Measurements from ENCODE around the gene CYP2S1.
A peak's percentile ranks its signal among the peaks of the same experiment; 100 is the strongest.
"Not testable (repeated sequence)": the region's sequence is repeated elsewhere in the genome, so short reads cannot be mapped to it uniquely, and the experiment has no call there.

The CYP2S1 gene

DNA sequence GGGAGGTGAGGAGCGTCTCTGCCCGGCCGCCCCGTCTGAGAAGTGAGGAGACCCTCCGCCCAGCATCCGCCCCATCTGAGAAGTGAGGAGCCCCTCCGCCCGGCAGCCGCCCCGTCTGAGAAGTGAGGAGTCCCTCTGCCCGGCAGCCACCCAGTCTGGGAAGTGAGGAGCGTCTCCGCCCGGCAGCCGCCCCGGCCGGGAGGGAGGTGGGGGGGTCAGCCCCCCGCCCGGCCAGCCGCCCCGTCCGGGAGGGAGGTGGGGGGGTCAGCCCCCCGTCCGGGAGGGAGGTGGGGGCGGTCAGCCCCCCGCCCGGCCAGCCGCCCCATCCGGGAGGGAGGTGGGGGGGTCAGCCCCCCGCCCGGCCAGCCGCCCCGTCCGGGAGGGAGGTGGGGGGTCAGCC is 12.8 kb upstream of the CYP2S1 start:
- not testable (repeated sequence) for H3K27ac Mint-ChIP-seq; ATAC-seq (ENCODE audit: low read depth); H3K9me3 Mint-ChIP-seq; H3K27me3 Mint-ChIP-seq; DNase-seq (ENCODE audit: low spot score in 2 of 2); H3K4me3 Mint-ChIP-seq; H3K4me1 Mint-ChIP-seq; H3K36me3 Mint-ChIP-seq

DNA sequence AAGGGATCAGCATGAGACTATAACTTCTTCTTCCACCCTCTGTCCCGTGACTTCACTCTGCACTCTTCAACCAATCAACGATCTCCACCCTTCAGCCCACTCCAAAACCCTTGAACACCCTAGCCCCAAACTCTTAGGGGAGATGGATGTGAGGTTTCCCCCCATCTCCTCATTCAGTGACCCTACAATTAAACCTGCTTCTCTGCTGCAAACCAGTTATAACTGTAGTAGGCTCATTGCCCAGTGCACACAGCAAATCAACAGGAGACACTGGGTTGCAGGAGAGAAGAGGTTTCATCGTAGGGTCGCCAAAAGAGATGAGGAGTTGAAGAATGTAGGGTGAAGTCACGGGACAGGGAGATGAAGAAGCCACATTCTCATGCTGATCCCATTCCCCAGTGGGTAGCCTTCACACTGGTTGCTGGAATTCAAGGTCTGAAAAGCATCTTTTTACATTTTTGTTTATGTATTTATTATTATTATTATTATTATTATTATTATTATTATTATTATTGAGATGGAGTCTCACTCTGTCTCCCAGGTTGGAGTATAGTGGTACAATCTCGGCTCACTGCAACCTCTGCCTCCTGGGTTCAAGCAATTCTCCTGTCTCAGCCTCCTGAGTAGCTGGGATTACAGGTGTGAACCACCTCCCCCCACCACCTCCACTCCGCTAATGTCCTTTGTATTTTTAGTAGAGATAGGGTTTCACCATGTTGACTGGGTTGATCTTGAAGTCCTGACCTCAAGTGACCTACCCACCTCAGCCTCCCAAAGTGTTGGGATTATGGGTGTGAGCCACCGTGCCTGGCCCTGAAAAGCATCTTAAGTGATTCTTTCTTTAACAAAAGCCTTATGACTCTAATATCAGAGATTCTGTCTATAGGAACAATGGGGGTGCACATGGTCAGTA is 5.8 kb upstream of the CYP2S1 start:
- H3K4me3 Mint-ChIP-seq, result no peak overlapping the region
- H3K9me3 Mint-ChIP-seq, result no peaks in the 10 kb centered on the region
- no peaks in the 10 kb centered on the region for H3K4me1 Mint-ChIP-seq
- no peaks in the 10 kb centered on the region for H3K36me3 Mint-ChIP-seq
- H3K27me3 Mint-ChIP-seq, result peaks cover 19% of the 10 kb centered on the region
- no peak for DNase-seq (ENCODE audit: low spot score in 2 of 2)
- H3K27ac Mint-ChIP-seq, result no peak overlapping the region
- no peak for ATAC-seq (ENCODE audit: low read depth)

GRCh38 chr19:41187884-41188279 is 5.1 kb upstream of the CYP2S1 start:
- peaks cover 2% of the 10 kb centered on the region for H3K4me1 Mint-ChIP-seq
- H3K4me3 Mint-ChIP-seq, result no peak overlapping the region
- DNase-seq (ENCODE audit: low spot score in 2 of 2) (no peak), ATAC-seq (ENCODE audit: low read depth) (no peak)
- H3K9me3 Mint-ChIP-seq, result no peaks in the 10 kb centered on the region
- H3K27ac Mint-ChIP-seq, result no peak overlapping the region
- no peaks in the 10 kb centered on the region for H3K36me3 Mint-ChIP-seq
- H3K27me3 Mint-ChIP-seq, result peaks cover 23% of the 10 kb centered on the region

- ATAC-seq (ENCODE audit: low read depth), result no peak
- Mint-ChIP-seq H3K27me3 (peaks cover 26% of the 10 kb centered on the region), H3K9me3 (no peaks in the 10 kb centered on the region), H3K27ac (no peak overlapping the region), H3K4me3 (no peak overlapping the region), H3K4me1 (peaks cover 6% of the 10 kb centered on the region), H3K36me3 (no peaks in the 10 kb centered on the region)
- DNase-seq (ENCODE audit: low spot score in 2 of 2), result no peak
Measured at GRCh38 chr19:41189425-41190065, 3.5 kb upstream of the CYP2S1 start.

- peaks cover 14% of the 10 kb centered on the region for H3K4me1 Mint-ChIP-seq
- H3K9me3 Mint-ChIP-seq, result no peaks in the 10 kb centered on the region
- H3K36me3 Mint-ChIP-seq, result no peaks in the 10 kb centered on the region
- DNase-seq (ENCODE audit: low spot score in 2 of 2), result no peak
- H3K27ac Mint-ChIP-seq, result peak overlapping the region; percentile 12
- H3K4me3 Mint-ChIP-seq, result no peak overlapping the region
- peaks cover 37% of the 10 kb centered on the region for H3K27me3 Mint-ChIP-seq
- ATAC-seq (ENCODE audit: low read depth), result no peak
Measured at GRCh38 chr19:41193430-41194156, 574 bp downstream of the CYP2S1 start.

DNA sequence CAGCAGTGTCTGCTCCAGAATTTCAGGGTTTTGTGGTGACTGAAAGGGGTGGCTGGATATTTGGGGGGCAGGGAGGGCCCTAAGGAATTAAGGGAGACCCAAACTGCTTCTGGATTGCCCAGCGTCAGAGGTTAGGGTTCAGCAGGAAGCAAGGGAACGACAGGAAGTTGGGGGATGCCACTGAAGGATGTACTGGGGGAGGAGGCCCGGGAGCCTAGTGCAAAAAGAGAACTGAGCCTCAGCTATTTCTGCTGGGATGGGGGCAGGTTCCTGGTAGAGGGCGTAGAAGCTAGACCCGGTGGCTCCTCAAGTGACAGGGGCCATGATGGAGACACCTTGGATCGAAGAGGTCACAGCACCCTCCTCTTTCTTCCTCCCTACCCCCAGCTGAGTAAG is 1.1 kb downstream of the CYP2S1 start:
- H3K9me3 Mint-ChIP-seq, result no peaks in the 10 kb centered on the region
- peaks cover 14% of the 10 kb centered on the region for H3K4me1 Mint-ChIP-seq
- H3K27ac Mint-ChIP-seq, result peak overlapping the region; percentile 12
- DNase-seq (ENCODE audit: low spot score in 2 of 2) (no peak), ATAC-seq (ENCODE audit: low read depth) (no peak)
- no peak overlapping the region for H3K4me3 Mint-ChIP-seq
- H3K27me3 Mint-ChIP-seq, result peaks cover 42% of the 10 kb centered on the region
- no peaks in the 10 kb centered on the region for H3K36me3 Mint-ChIP-seq

- Mint-ChIP-seq H3K4me3 (no peak overlapping the region), H3K27ac (no peak overlapping the region), H3K36me3 (no peaks in the 10 kb centered on the region), H3K4me1 (peaks cover 14% of the 10 kb centered on the region), H3K9me3 (no peaks in the 10 kb centered on the region), H3K27me3 (peaks cover 35% of the 10 kb centered on the region)
- ATAC-seq (ENCODE audit: low read depth) (no peak), DNase-seq (ENCODE audit: low spot score in 2 of 2) (no peak)
Measured at GRCh38 chr19:41195675-41196497, 2.9 kb downstream of the CYP2S1 start.

DNA sequence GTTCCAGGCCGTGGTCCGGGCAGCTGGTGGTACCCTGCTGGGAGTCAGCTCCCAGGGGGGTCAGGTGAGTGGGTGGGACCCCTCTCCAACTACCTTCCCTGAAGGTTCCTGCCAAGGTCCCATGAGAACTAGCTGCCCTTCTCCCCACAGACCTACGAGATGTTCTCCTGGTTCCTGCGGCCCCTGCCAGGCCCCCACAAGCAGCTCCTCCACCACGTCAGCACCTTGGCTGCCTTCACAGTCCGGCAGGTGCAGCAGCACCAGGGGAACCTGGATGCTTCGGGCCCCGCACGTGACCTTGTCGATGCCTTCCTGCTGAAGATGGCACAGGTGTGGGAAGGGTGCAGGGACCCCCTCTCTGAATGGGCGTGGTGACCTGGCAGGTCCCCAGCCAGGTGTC is 5.5 kb downstream of the CYP2S1 start:
- H3K4me1 Mint-ChIP-seq, result peaks cover 12% of the 10 kb centered on the region
- H3K4me3 Mint-ChIP-seq, result no peak overlapping the region
- no peaks in the 10 kb centered on the region for H3K36me3 Mint-ChIP-seq
- no peak for DNase-seq (ENCODE audit: low spot score in 2 of 2)
- no peaks in the 10 kb centered on the region for H3K9me3 Mint-ChIP-seq
- H3K27ac Mint-ChIP-seq, result no peak overlapping the region
- peaks cover 33% of the 10 kb centered on the region for H3K27me3 Mint-ChIP-seq
- no peak for ATAC-seq (ENCODE audit: low read depth)

DNA sequence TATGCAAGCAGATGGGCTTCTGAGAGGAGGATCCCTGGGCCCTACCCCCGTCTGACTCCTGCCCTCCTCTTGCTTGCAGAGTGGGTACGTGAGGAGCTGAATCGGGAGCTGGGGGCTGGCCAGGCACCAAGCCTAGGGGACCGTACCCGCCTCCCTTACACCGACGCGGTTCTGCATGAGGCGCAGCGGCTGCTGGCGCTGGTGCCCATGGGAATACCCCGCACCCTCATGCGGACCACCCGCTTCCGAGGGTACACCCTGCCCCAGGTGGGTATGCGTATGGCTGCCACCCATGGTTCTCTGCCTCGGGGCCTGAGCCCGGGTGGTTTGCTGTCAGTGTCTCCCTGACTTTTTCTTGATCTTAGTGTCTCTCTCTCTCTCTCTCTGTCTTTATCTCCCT is 10.4 kb downstream of the CYP2S1 start:
- DNase-seq (ENCODE audit: low spot score in 2 of 2) (no peak), ATAC-seq (ENCODE audit: low read depth) (no peak)
- no peaks in the 10 kb centered on the region for H3K4me1 Mint-ChIP-seq
- H3K27ac Mint-ChIP-seq, result no peak overlapping the region
- no peaks in the 10 kb centered on the region for H3K9me3 Mint-ChIP-seq
- no peaks in the 10 kb centered on the region for H3K36me3 Mint-ChIP-seq
- H3K4me3 Mint-ChIP-seq, result no peak overlapping the region
- peaks cover 14% of the 10 kb centered on the region for H3K27me3 Mint-ChIP-seq

DNA sequence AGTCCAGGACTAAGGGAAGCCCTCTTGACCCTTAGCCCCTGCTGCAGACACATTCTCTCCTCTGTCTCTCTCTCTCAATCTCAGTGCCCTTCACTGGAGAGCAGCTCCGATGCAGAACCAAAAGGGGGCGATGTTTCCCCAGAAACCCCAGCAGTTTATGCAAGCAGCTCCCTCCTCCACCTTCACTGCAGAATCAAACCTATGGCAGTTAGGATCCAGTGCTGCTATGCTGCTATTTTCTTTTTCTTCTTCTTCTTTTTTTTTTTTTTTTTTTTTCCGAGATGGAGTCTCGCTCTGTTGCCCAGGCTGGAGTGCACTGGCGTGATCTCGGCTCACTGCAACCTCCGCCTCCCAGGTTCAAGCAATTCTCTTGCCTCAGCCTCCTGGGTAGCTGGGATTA is 11.3 kb downstream of the CYP2S1 start:
- not testable (repeated sequence) for H3K27ac Mint-ChIP-seq

DNA sequence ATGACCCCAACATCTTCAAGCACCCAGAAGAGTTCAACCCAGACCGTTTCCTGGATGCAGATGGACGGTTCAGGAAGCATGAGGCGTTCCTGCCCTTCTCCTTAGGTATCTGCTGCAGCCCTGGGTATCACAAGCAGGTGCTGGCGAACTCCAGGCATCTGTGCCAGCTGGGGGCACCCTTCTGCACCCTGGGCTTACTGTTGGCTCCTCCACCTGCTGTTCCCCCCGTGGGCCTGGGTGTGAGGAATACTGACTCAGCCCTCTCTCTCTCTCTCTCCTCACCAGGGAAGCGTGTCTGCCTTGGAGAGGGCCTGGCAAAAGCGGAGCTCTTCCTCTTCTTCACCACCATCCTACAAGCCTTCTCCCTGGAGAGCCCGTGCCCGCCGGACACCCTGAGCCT is 13.0 kb downstream of the CYP2S1 start:
- Mint-ChIP-seq H3K9me3 (no peaks in the 10 kb centered on the region), H3K4me3 (no peak overlapping the region), H3K36me3 (no peaks in the 10 kb centered on the region), H3K27me3 (peaks cover 6% of the 10 kb centered on the region), H3K4me1 (no peaks in the 10 kb centered on the region), H3K27ac (no peak overlapping the region)
- ATAC-seq (ENCODE audit: low read depth) (no peak), DNase-seq (ENCODE audit: low spot score in 2 of 2) (no peak)

More for the DNA sequence above, 11.3 kb downstream of the CYP2S1 start:
- not testable (repeated sequence) for H3K36me3 Mint-ChIP-seq, H3K4me3 Mint-ChIP-seq, H3K27me3 Mint-ChIP-seq, H3K9me3 Mint-ChIP-seq, H3K4me1 Mint-ChIP-seq
- ATAC-seq (ENCODE audit: low read depth) (peak; percentile 99), DNase-seq (ENCODE audit: low spot score in 2 of 2) (peak; percentile 60 to 74)

- H3K4me1 Mint-ChIP-seq, result no peaks in the 10 kb centered on the region
- no peak for DNase-seq (ENCODE audit: low spot score in 2 of 2)
- no peaks in the 10 kb centered on the region for H3K9me3 Mint-ChIP-seq
- no peak overlapping the region for H3K4me3 Mint-ChIP-seq
- H3K36me3 Mint-ChIP-seq, result no peaks in the 10 kb centered on the region
- H3K27ac Mint-ChIP-seq, result peak overlapping the region; percentile 6
- H3K27me3 Mint-ChIP-seq, result peaks cover 5% of the 10 kb centered on the region
- ATAC-seq (ENCODE audit: low read depth), result no peak
Measured at GRCh38 chr19:41206456-41206855, 13.4 kb downstream of the CYP2S1 start.

DNA sequence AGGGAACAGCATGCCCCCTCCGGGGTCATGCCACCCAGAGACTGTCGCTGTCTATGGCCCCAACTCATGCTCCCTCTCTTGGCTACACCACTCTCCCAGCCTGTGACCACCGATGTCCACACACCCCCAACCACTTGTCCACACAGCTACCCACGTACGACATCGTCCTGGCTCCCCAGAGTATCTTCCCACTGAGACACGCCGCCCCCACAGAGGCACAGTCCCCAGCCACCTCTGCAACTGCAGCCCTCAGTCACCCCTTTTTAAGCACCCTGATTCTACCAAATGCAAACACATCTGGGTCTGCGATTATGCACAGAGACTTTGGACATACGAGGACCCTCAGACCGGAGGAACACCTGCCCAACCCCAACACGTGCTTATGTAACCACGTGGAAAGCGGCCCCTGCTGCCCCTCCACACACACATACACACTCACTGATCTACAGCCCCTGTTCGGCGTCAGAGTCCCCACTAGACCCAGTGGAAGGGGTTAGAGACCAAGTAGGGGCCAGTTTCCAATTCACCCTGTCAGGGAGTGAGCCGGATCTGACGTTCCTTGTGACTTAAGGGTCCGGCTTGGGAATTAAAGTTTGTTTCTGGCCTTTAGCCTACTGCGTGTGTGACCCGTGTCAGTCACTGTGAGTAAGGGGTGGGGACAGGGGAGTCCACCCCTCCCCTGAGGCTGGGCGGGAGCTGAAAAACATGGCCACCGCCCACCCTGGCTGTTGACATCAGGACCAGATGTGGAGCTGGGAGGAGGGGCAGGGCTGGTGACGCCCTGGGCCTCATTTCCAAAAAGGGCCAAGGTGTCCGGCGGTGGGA is 14.1 kb downstream of the CYP2S1 start:
- Mint-ChIP-seq H3K4me3 (no peak overlapping the region), H3K36me3 (no peaks in the 10 kb centered on the region), H3K27me3 (peaks cover 2% of the 10 kb centered on the region), H3K9me3 (no peaks in the 10 kb centered on the region), H3K4me1 (no peaks in the 10 kb centered on the region), H3K27ac (peak overlapping the region; percentile 6)
- ATAC-seq (ENCODE audit: low read depth), result no peak
- DNase-seq (ENCODE audit: low spot score in 2 of 2), result no peak
